NT2/D1 (cell line): ENCODE measurements around the gene CXCR4.

Experiments used
- SUZ12 ChIP-seq: IDR thresholded peaks from 2 replicates; pipeline ENCODE4 v1.6.1; 2011; ENCODE audit not compliant: insufficient read length, insufficient read depth; ENCODE audit errors: extremely low read depth
- YY1 ChIP-seq: IDR thresholded peaks from 2 replicates; pipeline ENCODE4 v1.6.1; 2011; ENCODE audit not compliant: insufficient read length, insufficient read depth
- ZNF274 ChIP-seq: IDR thresholded peaks from 2 replicates; pipeline ENCODE4 v1.6.1; 2011; ENCODE audit warnings: mild to moderate bottlenecking, low read depth, low read length

DNA sequence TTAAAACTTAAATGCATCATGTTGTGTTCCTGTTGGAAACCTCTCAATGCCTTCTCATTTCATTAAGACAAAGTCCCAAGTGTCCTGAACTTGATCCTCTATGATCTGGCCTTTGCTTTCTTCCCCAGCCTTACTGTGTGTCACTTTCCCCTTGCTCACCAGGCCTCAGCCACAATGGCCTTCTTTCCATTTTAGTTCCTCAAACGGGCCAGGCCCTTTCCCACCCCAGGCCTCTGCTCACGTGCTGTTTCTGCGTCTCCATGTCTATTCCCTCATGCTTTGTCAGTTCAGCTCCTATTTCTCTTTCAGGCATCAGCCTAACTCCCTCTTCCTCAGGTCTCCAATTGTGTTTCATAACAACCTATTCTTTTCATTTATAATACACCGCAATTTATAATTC, 19.5 kb downstream of the CXCR4 start:
- TF ChIP-seq ZNF274 (no peak), YY1 (no peak), SUZ12 (no peak)
